Limb (tissue), 2 donors: ENCODE results near the gene SPANXB1.
A peak's percentile ranks its signal among the peaks of the same experiment; 100 is the strongest.
"Not testable (repeated sequence)": the region's sequence is repeated elsewhere in the genome, so short reads cannot be mapped to it uniquely, and the experiment has no call there.

Source experiments
- DNase-seq, 2 donors: peaks; one replicate each; pipeline ENCODE4 v3.0.0-alpha.2; 2016; ENCODE audit errors: extremely low spot score in 2 of 2

Gene SPANXB1

GRCh38 chrX:141002568-141002967 lies at the start of gene SPANXB1:
TSS of gene SPANXB1 (plus strand) at chrX:141002594. CDS start at chrX:141002694, 100 bp downstream.
- DNase-seq, result peak in 1 of 2 donors; percentile 14

- no peak for DNase-seq
Measured at GRCh38 chrX:140967036-140967435, 35.4 kb upstream of the SPANXB1 start.

GRCh38 chrX:140971099-140971795 lies 31.1 kb upstream of the SPANXB1 start:
- no peak for DNase-seq

GRCh38 chrX:140975472-140975871 lies 26.9 kb upstream of the SPANXB1 start:
- no peak for DNase-seq

GRCh38 chrX:140980271-140980670 lies 22.1 kb upstream of the SPANXB1 start:
- DNase-seq, result no peak

- DNase-seq, result no peak
Measured at GRCh38 chrX:140983730-140984129, 18.7 kb upstream of the SPANXB1 start.

- not testable (repeated sequence) for DNase-seq
Measured at GRCh38 chrX:141005243-141005642, 2.8 kb downstream of the SPANXB1 start.

- DNase-seq, result not testable (repeated sequence)
Measured at GRCh38 chrX:141044246-141044645, 41.9 kb downstream of the SPANXB1 start.

GRCh38 chrX:141049878-141050277 lies 47.5 kb downstream of the SPANXB1 start:
- not testable (repeated sequence) for DNase-seq

GRCh38 chrX:141052098-141052497 lies 49.7 kb downstream of the SPANXB1 start:
- peak in 1 of 2 donors; percentile 0 for DNase-seq
